Measurements from ENCODE around the gene AJM1. TPM values are rescaled to one million over a fixed set of nuclear protein-coding genes. Genes with fewer than 3 reads are reported as not detected.

Gene AJM1
- total RNA-seq, 2 experiments from 2014 or later, result 1.1 to 1.2 TPM

DNA sequence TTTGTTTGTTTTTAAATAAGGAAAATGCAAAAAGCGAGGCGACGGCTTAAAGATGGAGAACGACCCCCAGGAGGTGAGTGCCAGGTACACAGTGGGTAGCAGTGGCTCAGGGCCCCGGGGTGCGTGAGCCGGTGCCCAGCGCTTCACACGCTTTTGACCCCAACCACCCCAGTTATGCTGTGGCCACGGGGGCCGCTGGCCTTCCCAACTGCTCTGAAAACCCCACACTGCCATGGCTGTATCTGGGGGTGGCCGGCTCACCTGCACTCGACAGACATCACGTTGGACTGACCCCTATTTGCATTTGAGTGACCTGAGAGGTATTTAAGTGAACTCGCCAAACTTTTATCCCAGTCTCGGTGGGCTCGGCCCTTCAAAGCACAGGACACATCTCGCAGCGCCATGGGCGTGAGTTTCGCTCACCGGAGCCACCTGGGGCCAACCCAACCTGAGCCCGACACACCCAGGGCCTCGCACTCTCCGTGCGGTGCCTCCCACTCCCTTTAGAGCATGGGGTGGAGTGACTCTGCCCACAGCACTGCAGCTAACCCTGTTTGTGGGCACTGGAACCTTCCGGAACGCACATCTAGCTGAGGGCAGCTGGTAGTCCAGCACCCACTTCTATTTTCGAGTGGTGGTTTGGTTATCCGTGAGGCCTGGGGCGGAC lies 13.7 kb upstream of the AJM1 start:
- Histone ChIP-seq H3K4me1 (ENCODE audit: insufficient read depth, low read length) (no peaks in the 10 kb centered on the region), H3K4me3 (ENCODE audit: low read length) (no peak overlapping the region), H3K27me3 (ENCODE audit: control insufficient read depth in 1 of 2, insufficient read depth in 2 of 2, low read length in 2 of 2) (no peaks in the 10 kb centered on the region), H3K36me3 (ENCODE audit: insufficient read depth, low read length) (peaks cover 50% of the 10 kb centered on the region), H3K27ac (ENCODE audit: low read depth in 1 of 2, low read length in 2 of 2) (no peak overlapping the region), H3K9me3 (ENCODE audit: control insufficient read depth in 1 of 2, insufficient read depth in 1 of 2, low read length in 2 of 2) (no peaks in the 10 kb centered on the region)
- ChIA-PET CTCF (no interaction called here), POLR2A (no interaction called here)
- H3K36me3 Mint-ChIP-seq (ENCODE audit: low read depth), result peaks cover 30% of the 10 kb centered on the region
- no peaks in the 10 kb centered on the region for H3K4me1 Mint-ChIP-seq (ENCODE audit: low read depth)
- no peak overlapping the region for H3K4me3 Mint-ChIP-seq
- no peak overlapping the region for H3K27ac Mint-ChIP-seq
- DNase-seq (no peak), ATAC-seq (ENCODE audit: poor library complexity) (no peak)
- intact Hi-C loops (cut with DNase I, micrococcal nuclease), result no loop called here
- no peaks in the 10 kb centered on the region for H3K27me3 Mint-ChIP-seq
- TF ChIP-seq, protein P1, sequence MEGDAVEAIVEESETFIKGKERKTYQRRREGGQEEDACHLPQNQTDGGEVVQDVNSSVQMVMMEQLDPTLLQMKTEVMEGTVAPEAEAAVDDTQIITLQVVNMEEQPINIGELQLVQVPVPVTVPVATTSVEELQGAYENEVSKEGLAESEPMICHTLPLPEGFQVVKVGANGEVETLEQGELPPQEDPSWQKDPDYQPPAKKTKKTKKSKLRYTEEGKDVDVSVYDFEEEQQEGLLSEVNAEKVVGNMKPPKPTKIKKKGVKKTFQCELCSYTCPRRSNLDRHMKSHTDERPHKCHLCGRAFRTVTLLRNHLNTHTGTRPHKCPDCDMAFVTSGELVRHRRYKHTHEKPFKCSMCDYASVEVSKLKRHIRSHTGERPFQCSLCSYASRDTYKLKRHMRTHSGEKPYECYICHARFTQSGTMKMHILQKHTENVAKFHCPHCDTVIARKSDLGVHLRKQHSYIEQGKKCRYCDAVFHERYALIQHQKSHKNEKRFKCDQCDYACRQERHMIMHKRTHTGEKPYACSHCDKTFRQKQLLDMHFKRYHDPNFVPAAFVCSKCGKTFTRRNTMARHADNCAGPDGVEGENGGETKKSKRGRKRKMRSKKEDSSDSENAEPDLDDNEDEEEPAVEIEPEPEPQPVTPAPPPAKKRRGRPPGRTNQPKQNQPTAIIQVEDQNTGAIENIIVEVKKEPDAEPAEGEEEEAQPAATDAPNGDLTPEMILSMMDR (IDR thresholded peaks at IDR 0.05), result no peak
- no peaks in the 10 kb centered on the region for H3K9me3 Mint-ChIP-seq

DNA sequence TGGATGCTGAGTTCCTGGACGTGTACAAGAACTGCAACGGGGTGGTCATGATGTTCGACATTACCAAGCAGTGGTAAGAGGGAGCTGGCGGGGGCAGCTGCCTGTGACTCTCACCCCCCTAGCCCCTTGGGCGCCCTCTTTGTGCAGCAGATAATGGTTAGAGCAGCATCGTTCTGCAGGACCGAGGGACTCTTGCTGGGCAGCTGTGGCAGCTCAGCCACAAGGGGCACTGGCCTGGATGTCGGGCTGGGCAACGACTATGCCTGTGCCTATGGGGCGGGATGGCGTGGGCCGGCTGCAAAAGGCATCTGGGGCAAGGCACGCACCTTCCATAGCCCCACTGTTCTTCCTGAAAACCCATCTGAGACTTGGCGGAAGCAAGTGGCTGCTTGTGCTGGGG lies 12.9 kb upstream of the AJM1 start:
- no peak overlapping the region for H3K27ac Mint-ChIP-seq
- no peaks in the 10 kb centered on the region for H3K9me3 Mint-ChIP-seq
- POLR2A ChIA-PET, result no interaction called here
- no peak overlapping the region for H3K27ac ChIP-seq (ENCODE audit: low read depth in 1 of 2, low read length in 2 of 2)
- no peaks in the 10 kb centered on the region for H3K9me3 ChIP-seq (ENCODE audit: control insufficient read depth in 1 of 2, insufficient read depth in 1 of 2, low read length in 2 of 2)
- DNase-seq (peak in 1 of 14 experiments; percentile 15), ATAC-seq (ENCODE audit: poor library complexity) (no peak)
- TF ChIP-seq, protein P1 (IDR thresholded peaks at IDR 0.05), result no peak
- peaks cover 48% of the 10 kb centered on the region for H3K36me3 ChIP-seq (ENCODE audit: insufficient read depth, low read length)
- intact Hi-C loops (cut with DNase I, micrococcal nuclease), result no loop called here
- no peak overlapping the region for H3K4me3 Mint-ChIP-seq
- CTCF ChIA-PET, result no interaction called here
- no peaks in the 10 kb centered on the region for H3K27me3 ChIP-seq (ENCODE audit: control insufficient read depth in 1 of 2, insufficient read depth in 2 of 2, low read length in 2 of 2)
- peaks cover 32% of the 10 kb centered on the region for H3K36me3 Mint-ChIP-seq (ENCODE audit: low read depth)
- no peak overlapping the region for H3K4me3 ChIP-seq (ENCODE audit: low read length)
- no peaks in the 10 kb centered on the region for H3K4me1 ChIP-seq (ENCODE audit: insufficient read depth, low read length)
- H3K4me1 Mint-ChIP-seq (ENCODE audit: low read depth), result no peaks in the 10 kb centered on the region
- H3K27me3 Mint-ChIP-seq, result no peaks in the 10 kb centered on the region

DNA sequence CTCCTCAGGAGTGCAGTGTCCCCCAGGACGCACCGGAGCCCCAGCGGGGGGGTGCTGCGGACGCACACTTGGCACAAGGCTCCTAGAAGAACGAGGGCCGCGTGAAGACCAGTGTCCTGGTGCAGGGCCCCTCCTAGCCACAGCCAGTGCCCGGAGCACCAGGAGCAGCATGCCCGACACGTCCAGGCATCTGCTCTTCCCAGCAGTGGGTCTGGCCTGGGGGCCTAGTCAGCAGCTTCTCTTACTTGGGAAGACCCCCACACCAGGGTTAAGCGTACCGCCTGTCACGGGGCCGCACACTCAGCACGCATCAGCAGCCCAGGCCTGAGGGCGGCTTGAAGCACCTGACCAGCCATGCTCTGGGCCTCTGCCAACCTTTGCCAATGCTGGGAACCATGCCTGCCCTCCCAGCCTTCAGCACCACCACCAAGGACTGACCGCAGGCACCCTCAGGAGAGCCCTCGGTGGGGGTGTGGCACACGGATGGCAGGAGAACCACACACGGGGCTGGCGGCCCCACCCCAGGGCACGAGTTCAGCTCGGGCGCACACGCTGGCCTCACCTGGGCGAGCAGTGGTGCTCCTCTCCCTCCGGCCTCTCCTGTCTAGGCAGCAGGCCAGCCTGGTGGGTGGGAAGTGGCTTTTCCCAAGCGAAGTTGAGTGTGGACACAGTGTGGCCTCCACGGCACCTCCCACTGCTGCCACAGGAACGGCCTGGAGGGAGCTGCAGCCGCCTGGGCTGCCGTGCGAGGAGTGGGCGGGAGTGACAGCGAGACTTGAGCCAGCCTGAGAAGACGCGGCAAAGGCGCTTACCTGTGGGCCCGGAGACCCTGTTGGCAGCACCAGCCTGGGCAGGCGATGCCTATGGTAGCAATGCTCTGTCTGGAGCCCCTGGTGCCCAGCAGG lies 12.0 kb upstream of the AJM1 start:
- intact Hi-C loops (cut with DNase I, micrococcal nuclease), result no loop called here
- TF ChIP-seq, protein P1 (IDR thresholded peaks at IDR 0.05), result no peak
- H3K27me3 Mint-ChIP-seq, result no peaks in the 10 kb centered on the region
- H3K27ac Mint-ChIP-seq, result no peak overlapping the region
- Histone ChIP-seq H3K9me3 (ENCODE audit: control insufficient read depth in 1 of 2, insufficient read depth in 1 of 2, low read length in 2 of 2) (no peaks in the 10 kb centered on the region), H3K4me3 (ENCODE audit: low read length) (no peak overlapping the region), H3K27me3 (ENCODE audit: control insufficient read depth in 1 of 2, insufficient read depth in 2 of 2, low read length in 2 of 2) (no peaks in the 10 kb centered on the region), H3K36me3 (ENCODE audit: insufficient read depth, low read length) (peaks cover 48% of the 10 kb centered on the region), H3K27ac (ENCODE audit: low read depth in 1 of 2, low read length in 2 of 2) (no peak overlapping the region), H3K4me1 (ENCODE audit: insufficient read depth, low read length) (no peaks in the 10 kb centered on the region)
- DNase-seq, result peak in 1 of 14 experiments; percentile 18
- peaks cover 32% of the 10 kb centered on the region for H3K36me3 Mint-ChIP-seq (ENCODE audit: low read depth)
- H3K9me3 Mint-ChIP-seq, result no peaks in the 10 kb centered on the region
- CTCF ChIA-PET, result no interaction called here
- POLR2A ChIA-PET, result no interaction called here
- H3K4me3 Mint-ChIP-seq, result no peak overlapping the region
- H3K4me1 Mint-ChIP-seq (ENCODE audit: low read depth), result no peaks in the 10 kb centered on the region
- no peak for ATAC-seq (ENCODE audit: poor library complexity)

Data from CD4-positive, alpha-beta T cell (primary cell).